Mucosa of stomach (tissue), 1 donor: ENCODE results near the gene CPB1.

ENCODE experiments used
- H3K27me3 ChIP-seq: one replicate; pipeline ENCODE4 v1.7.0; 2013; ENCODE audit warnings: mild to moderate bottlenecking, low read length; ENCODE audit not compliant: control insufficient read depth, insufficient read depth
- H3K36me3 ChIP-seq: one replicate; pipeline ENCODE4 v1.7.0; 2013; ENCODE audit warnings: low read length; ENCODE audit not compliant: control insufficient read depth, insufficient read depth
- H3K4me1 ChIP-seq: one replicate; pipeline ENCODE4 v1.7.0; 2013; ENCODE audit warnings: mild to moderate bottlenecking, low read length; ENCODE audit not compliant: control insufficient read depth, insufficient read depth
- H3K4me3 ChIP-seq: one replicate; pipeline ENCODE4 v1.7.0; 2013; ENCODE audit warnings: low read length
- H3K9ac ChIP-seq: one replicate; pipeline ENCODE4 v1.7.0; 2013; ENCODE audit warnings: mild to moderate bottlenecking, low read length, moderate library complexity
- H3K9me3 ChIP-seq: one replicate; pipeline ENCODE4 v1.7.0; 2013; ENCODE audit warnings: mild to moderate bottlenecking, low read length, moderate library complexity; ENCODE audit not compliant: control insufficient read depth
- donor health status: Pancreatic carcinoma.

Gene CPB1

GRCh38 chr3:148865049-148865448 lies 37.4 kb downstream of the CPB1 start, which contains the start of gene CPA3:
CPA3 (plus strand) TSS chr3:148865296; CDS start chr3:148865308, 12 bp downstream.
- peaks cover 15% of the 10 kb centered on the region for H3K4me1 ChIP-seq
- H3K4me3 ChIP-seq = no peak within 1 kb of the TSS
- no peaks in the 10 kb centered on the region for H3K9me3 ChIP-seq
- no peaks in the 10 kb centered on the region for H3K36me3 ChIP-seq
- peaks cover 65% of the 10 kb centered on the region for H3K27me3 ChIP-seq
- no peak within 1 kb of the TSS for H3K9ac ChIP-seq

- Histone ChIP-seq H3K36me3 (no peaks in the 10 kb centered on the region), H3K9ac (no peak overlapping the region), H3K4me1 (peaks cover 15% of the 10 kb centered on the region), H3K27me3 (peaks cover 60% of the 10 kb centered on the region), H3K9me3 (no peaks in the 10 kb centered on the region), H3K4me3 (no peak overlapping the region)
Measured at GRCh38 chr3:148866261-148866660, 38.6 kb downstream of the CPB1 start.

- H3K4me3 ChIP-seq = no peak overlapping the region
- H3K36me3 ChIP-seq = no peaks in the 10 kb centered on the region
- H3K27me3 ChIP-seq = peaks cover 12% of the 10 kb centered on the region
- no peaks in the 10 kb centered on the region for H3K9me3 ChIP-seq
- no peak overlapping the region for H3K9ac ChIP-seq
- peaks cover 22% of the 10 kb centered on the region for H3K4me1 ChIP-seq
Measured at GRCh38 chr3:148873270-148873927, 45.8 kb downstream of the CPB1 start.

GRCh38 chr3:148873977-148874376 lies 46.4 kb downstream of the CPB1 start:
- H3K27me3 ChIP-seq = peaks cover 6% of the 10 kb centered on the region

GRCh38 chr3:148878095-148878494 lies 50.5 kb downstream of the CPB1 start:
- Histone ChIP-seq H3K27me3 (peaks cover 4% of the 10 kb centered on the region), H3K9ac (no peak overlapping the region), H3K4me1 (peaks cover 16% of the 10 kb centered on the region), H3K9me3 (no peaks in the 10 kb centered on the region), H3K36me3 (no peaks in the 10 kb centered on the region), H3K4me3 (no peak overlapping the region)

More at GRCh38 chr3:148873977-148874376, 46.4 kb downstream of the CPB1 start:
- Histone ChIP-seq H3K4me3 (no peak overlapping the region), H3K36me3 (no peaks in the 10 kb centered on the region), H3K9me3 (no peaks in the 10 kb centered on the region), H3K9ac (no peak overlapping the region), H3K4me1 (peaks cover 18% of the 10 kb centered on the region)

GRCh38 chr3:148879256-148879655 lies 51.6 kb downstream of the CPB1 start:
- no peaks in the 10 kb centered on the region for H3K9me3 ChIP-seq
- no peak overlapping the region for H3K9ac ChIP-seq
- H3K4me3 ChIP-seq = no peak overlapping the region
- H3K27me3 ChIP-seq = peaks cover 4% of the 10 kb centered on the region
- no peaks in the 10 kb centered on the region for H3K36me3 ChIP-seq
- peaks cover 10% of the 10 kb centered on the region for H3K4me1 ChIP-seq

GRCh38 chr3:148880681-148881080 lies 53.1 kb downstream of the CPB1 start:
- H3K27me3 ChIP-seq = no peaks in the 10 kb centered on the region
- H3K4me3 ChIP-seq = no peak overlapping the region
- no peaks in the 10 kb centered on the region for H3K4me1 ChIP-seq
- H3K9ac ChIP-seq = no peak overlapping the region
- H3K36me3 ChIP-seq = no peaks in the 10 kb centered on the region
- H3K9me3 ChIP-seq = no peaks in the 10 kb centered on the region

GRCh38 chr3:148881286-148881685 lies 53.7 kb downstream of the CPB1 start:
- H3K36me3 ChIP-seq = no peaks in the 10 kb centered on the region
- no peaks in the 10 kb centered on the region for H3K27me3 ChIP-seq
- H3K9me3 ChIP-seq = no peaks in the 10 kb centered on the region
- H3K9ac ChIP-seq = no peak overlapping the region
- no peak overlapping the region for H3K4me3 ChIP-seq
- H3K4me1 ChIP-seq = no peaks in the 10 kb centered on the region

- H3K9me3 ChIP-seq = no peaks in the 10 kb centered on the region
- H3K9ac ChIP-seq = no peak overlapping the region
- H3K36me3 ChIP-seq = no peaks in the 10 kb centered on the region
- H3K27me3 ChIP-seq = no peaks in the 10 kb centered on the region
- no peak overlapping the region for H3K4me3 ChIP-seq
- H3K4me1 ChIP-seq = no peaks in the 10 kb centered on the region
Measured at GRCh38 chr3:148882288-148882687, 54.7 kb downstream of the CPB1 start.

GRCh38 chr3:148883163-148883562 lies 55.6 kb downstream of the CPB1 start:
- no peaks in the 10 kb centered on the region for H3K36me3 ChIP-seq
- no peak overlapping the region for H3K9ac ChIP-seq
- H3K27me3 ChIP-seq = no peaks in the 10 kb centered on the region
- H3K9me3 ChIP-seq = no peaks in the 10 kb centered on the region
- no peaks in the 10 kb centered on the region for H3K4me1 ChIP-seq
- H3K4me3 ChIP-seq = no peak overlapping the region

- Histone ChIP-seq H3K9ac (no peak overlapping the region), H3K36me3 (no peaks in the 10 kb centered on the region), H3K4me1 (no peaks in the 10 kb centered on the region), H3K27me3 (no peaks in the 10 kb centered on the region), H3K4me3 (no peak overlapping the region), H3K9me3 (no peaks in the 10 kb centered on the region)
Measured at GRCh38 chr3:148884261-148884660, 56.6 kb downstream of the CPB1 start.

GRCh38 chr3:148889828-148890227 lies 62.2 kb downstream of the CPB1 start:
- no peaks in the 10 kb centered on the region for H3K36me3 ChIP-seq
- no peak overlapping the region for H3K9ac ChIP-seq
- H3K4me1 ChIP-seq = no peaks in the 10 kb centered on the region
- no peaks in the 10 kb centered on the region for H3K9me3 ChIP-seq
- H3K4me3 ChIP-seq = no peak overlapping the region
- H3K27me3 ChIP-seq = no peaks in the 10 kb centered on the region

- Histone ChIP-seq H3K4me1 (no peaks in the 10 kb centered on the region), H3K9ac (no peak overlapping the region), H3K9me3 (no peaks in the 10 kb centered on the region), H3K27me3 (peaks cover 6% of the 10 kb centered on the region), H3K4me3 (no peak overlapping the region), H3K36me3 (no peaks in the 10 kb centered on the region)
Measured at GRCh38 chr3:148896062-148896461, 68.5 kb downstream of the CPB1 start.
